ENCODE measurements around the gene AP2A2. TPM values are rescaled to one million over a fixed set of nuclear protein-coding genes. Genes with fewer than 3 reads are reported as not detected.

Gene AP2A2
- total RNA-seq, 2 donors from 2014 or later = 35.1 to 70.2 TPM

- H3K36me3 ChIP-seq = no peaks in the 10 kb centered on the region
- H3K4me3 ChIP-seq = peak within 1 kb of the TSS; percentile 86 to 90
- H3K27ac ChIP-seq = peak within 1 kb of the TSS; percentile 88
- no peaks in the 10 kb centered on the region for H3K9me3 ChIP-seq
- no peaks in the 10 kb centered on the region for H3K4me1 ChIP-seq (replicated peaks)
- no peaks in the 10 kb centered on the region for H3K27me3 ChIP-seq (replicated peaks; ENCODE audit: insufficient read depth)
- DNase-seq (ENCODE audit: low spot score) = peak; percentile 84
- TF ChIP-seq, protein P1, sequence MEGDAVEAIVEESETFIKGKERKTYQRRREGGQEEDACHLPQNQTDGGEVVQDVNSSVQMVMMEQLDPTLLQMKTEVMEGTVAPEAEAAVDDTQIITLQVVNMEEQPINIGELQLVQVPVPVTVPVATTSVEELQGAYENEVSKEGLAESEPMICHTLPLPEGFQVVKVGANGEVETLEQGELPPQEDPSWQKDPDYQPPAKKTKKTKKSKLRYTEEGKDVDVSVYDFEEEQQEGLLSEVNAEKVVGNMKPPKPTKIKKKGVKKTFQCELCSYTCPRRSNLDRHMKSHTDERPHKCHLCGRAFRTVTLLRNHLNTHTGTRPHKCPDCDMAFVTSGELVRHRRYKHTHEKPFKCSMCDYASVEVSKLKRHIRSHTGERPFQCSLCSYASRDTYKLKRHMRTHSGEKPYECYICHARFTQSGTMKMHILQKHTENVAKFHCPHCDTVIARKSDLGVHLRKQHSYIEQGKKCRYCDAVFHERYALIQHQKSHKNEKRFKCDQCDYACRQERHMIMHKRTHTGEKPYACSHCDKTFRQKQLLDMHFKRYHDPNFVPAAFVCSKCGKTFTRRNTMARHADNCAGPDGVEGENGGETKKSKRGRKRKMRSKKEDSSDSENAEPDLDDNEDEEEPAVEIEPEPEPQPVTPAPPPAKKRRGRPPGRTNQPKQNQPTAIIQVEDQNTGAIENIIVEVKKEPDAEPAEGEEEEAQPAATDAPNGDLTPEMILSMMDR (IDR thresholded peaks at IDR 0.05) = no peak
- TF ChIP-seq POLR2AphosphoS5 (IDR thresholded peaks at IDR 0.05) = peak; percentile 72
- intact Hi-C loops (cut with DNase I) = loop anchor here (5.0 kb wide), 1 partner anchor 63 kb away; no protein-coding TSS in a partner anchor
- WGBS = under 1% methylated on average over 47 of the region's 59 CpGs
Observed at GRCh38 chr11:910589-911030, 15.1 kb upstream of the AP2A2 start, which contains the start of gene CHID1. CHID1 (minus strand) TSS chr11:910810; CDS start chr11:904816, 5,994 bp downstream.

- DNase-seq (ENCODE audit: low spot score) = no peak
- Histone ChIP-seq H3K36me3 (no peaks in the 10 kb centered on the region), H3K4me1 (replicated peaks) (no peaks in the 10 kb centered on the region), H3K27ac (peak overlapping the region; percentile 88), H3K9me3 (no peaks in the 10 kb centered on the region), H3K27me3 (replicated peaks; ENCODE audit: insufficient read depth) (no peaks in the 10 kb centered on the region), H3K4me3 (peak overlapping the region; percentile 86 to 90)
- WGBS = 6% methylated on average over 36 of the region's 68 CpGs
- TF ChIP-seq POLR2A (IDR thresholded peaks at IDR 0.05) (peak; percentile 5), POLR2AphosphoS5 (IDR thresholded peaks at IDR 0.05) (no peak)
- TF ChIP-seq, protein P1 (IDR thresholded peaks at IDR 0.05) = no peak
- intact Hi-C loops (cut with DNase I) = loop anchor here (5.0 kb wide), 1 partner anchor 64 kb away; no protein-coding TSS in a partner anchor
Observed at GRCh38 chr11:911031-911889, 14.4 kb upstream of the AP2A2 start.

- 95% methylated on average over 11 of the region's 11 CpGs for WGBS
- intact Hi-C loops (cut with DNase I) = loop anchor here (5.0 kb wide), 1 partner anchor 65 kb away; no protein-coding TSS in a partner anchor
- Histone ChIP-seq H3K4me3 (no peak overlapping the region), H3K4me1 (replicated peaks) (no peaks in the 10 kb centered on the region), H3K27me3 (replicated peaks; ENCODE audit: insufficient read depth) (no peaks in the 10 kb centered on the region), H3K9me3 (no peaks in the 10 kb centered on the region), H3K27ac (no peak overlapping the region), H3K36me3 (no peaks in the 10 kb centered on the region)
- DNase-seq (ENCODE audit: low spot score) = no peak
- no peak for TF ChIP-seq POLR2AphosphoS5 (IDR thresholded peaks at IDR 0.05)
- TF ChIP-seq POLR2A (IDR thresholded peaks at IDR 0.05) = no peak
- TF ChIP-seq, protein P1 (IDR thresholded peaks at IDR 0.05) = no peak
Observed at GRCh38 chr11:911890-912219, 13.8 kb upstream of the AP2A2 start.

GRCh38 chr11:912266-912665 is 13.4 kb upstream of the AP2A2 start:
- H3K36me3 ChIP-seq = no peaks in the 10 kb centered on the region
- TF ChIP-seq POLR2A (IDR thresholded peaks at IDR 0.05) = no peak
- TF ChIP-seq, protein P1 (IDR thresholded peaks at IDR 0.05) = no peak
- TF ChIP-seq POLR2AphosphoS5 (IDR thresholded peaks at IDR 0.05) = no peak
- DNase-seq (ENCODE audit: low spot score) = no peak
- intact Hi-C loops (cut with DNase I) = loop anchor here (5.0 kb wide), 1 partner anchor 65 kb away; no protein-coding TSS in a partner anchor
- H3K9me3 ChIP-seq = no peaks in the 10 kb centered on the region
- H3K27me3 ChIP-seq (replicated peaks; ENCODE audit: insufficient read depth) = no peaks in the 10 kb centered on the region
- no peak overlapping the region for H3K4me3 ChIP-seq
- WGBS = 96% methylated on average over 14 of the region's 14 CpGs
- no peaks in the 10 kb centered on the region for H3K4me1 ChIP-seq (replicated peaks)
- H3K27ac ChIP-seq = no peak overlapping the region

Data from prostate gland (tissue), 2 donors.